Tibial nerve (tissue), 3 donors: Measurements from ENCODE around the gene P2RY14.

Experiments used
- POLR2A ChIP-seq, 2 donors: fragments of 450-650 bp; IDR thresholded peaks; one replicate each; pipeline ENCODE4 v1.6.1; 2017; ENCODE audit warnings: antibody characterized with exemption in 2 of 2, mild to moderate bottlenecking in 2 of 2, moderate library complexity in 2 of 2
- TF ChIP-seq, protein P1 (sequence below), 5 experiments: fragments of 200-600 bp in 3 of 5; fragments of 450-650 bp in 2 of 5; sonication (generic) in 3 of 5; IDR thresholded peaks; one replicate each; pipeline ENCODE4 v1.5.1; 2016 to 2019; ENCODE audit warnings: antibody characterized with exemption in 5 of 5, mild to moderate bottlenecking in 3 of 5, moderate library complexity in 2 of 5

DNA sequence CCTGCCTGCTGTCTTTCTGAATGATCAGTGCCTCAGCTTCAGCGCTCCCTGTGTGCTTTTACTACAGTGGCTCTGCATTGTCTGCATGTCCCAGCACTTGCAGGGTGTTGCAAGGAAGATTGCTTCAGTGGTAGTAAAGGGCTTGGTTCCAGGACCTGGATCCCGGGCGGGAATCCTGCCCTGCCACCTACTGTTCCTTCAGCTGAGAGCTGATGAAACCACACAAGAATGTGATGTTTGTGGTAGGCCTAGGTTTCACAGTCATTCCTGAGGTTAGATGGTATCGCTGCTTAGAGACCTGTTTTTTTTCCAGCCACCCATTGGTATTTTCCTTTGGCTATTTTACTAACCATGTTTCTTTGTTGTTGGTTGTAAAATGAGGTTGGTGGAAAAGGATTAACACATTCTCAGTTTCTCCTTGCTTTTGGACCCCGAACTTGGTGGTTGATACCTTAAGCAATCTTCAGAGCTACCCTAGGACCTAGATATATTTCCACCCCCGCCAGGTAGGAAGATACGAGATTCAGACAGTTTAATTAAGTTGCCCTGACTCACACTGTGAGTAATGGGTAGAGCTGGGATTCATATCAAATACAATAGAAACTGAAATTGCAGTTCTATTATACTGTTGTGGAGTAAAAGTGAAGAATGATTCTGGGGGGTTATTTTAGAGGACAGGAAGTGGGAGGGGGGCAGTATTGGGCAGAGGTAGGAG lies 26.9 kb upstream of the P2RY14 start:
- TF ChIP-seq, protein P1, sequence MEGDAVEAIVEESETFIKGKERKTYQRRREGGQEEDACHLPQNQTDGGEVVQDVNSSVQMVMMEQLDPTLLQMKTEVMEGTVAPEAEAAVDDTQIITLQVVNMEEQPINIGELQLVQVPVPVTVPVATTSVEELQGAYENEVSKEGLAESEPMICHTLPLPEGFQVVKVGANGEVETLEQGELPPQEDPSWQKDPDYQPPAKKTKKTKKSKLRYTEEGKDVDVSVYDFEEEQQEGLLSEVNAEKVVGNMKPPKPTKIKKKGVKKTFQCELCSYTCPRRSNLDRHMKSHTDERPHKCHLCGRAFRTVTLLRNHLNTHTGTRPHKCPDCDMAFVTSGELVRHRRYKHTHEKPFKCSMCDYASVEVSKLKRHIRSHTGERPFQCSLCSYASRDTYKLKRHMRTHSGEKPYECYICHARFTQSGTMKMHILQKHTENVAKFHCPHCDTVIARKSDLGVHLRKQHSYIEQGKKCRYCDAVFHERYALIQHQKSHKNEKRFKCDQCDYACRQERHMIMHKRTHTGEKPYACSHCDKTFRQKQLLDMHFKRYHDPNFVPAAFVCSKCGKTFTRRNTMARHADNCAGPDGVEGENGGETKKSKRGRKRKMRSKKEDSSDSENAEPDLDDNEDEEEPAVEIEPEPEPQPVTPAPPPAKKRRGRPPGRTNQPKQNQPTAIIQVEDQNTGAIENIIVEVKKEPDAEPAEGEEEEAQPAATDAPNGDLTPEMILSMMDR (IDR thresholded peaks at IDR 0.05): no peak
- no peak for TF ChIP-seq POLR2A (IDR thresholded peaks at IDR 0.05)
